Prostate gland (tissue), 2 donors: Measurements from ENCODE around the gene DDN.

Experiments
- CTCF ChIP-seq, 4 experiments: fragments of 200-600 bp in 2 of 4; fragments of 450-650 bp in 2 of 4; sonication (generic) in 2 of 4; IDR thresholded peaks; 1 replicate in 3 of 4; 2 replicates in 1 of 4; pipeline ENCODE4 v1.5.1; 2016 to 2019; ENCODE audit warnings: antibody characterized with exemption in 4 of 4, mild to moderate bottlenecking in 2 of 4, moderate library complexity in 2 of 4
- POLR2A ChIP-seq: fragments of 450-650 bp; IDR thresholded peaks from one replicate; pipeline ENCODE4 v1.6.1; 2016; ENCODE audit warnings: antibody characterized with exemption, mild to moderate bottlenecking
- POLR2AphosphoS5 ChIP-seq: sonication (generic); formaldehyde crosslinking; IDR thresholded peaks from one replicate; pipeline ENCODE4 v1.6.1; 2017; ENCODE audit warnings: antibody characterized with exemption

- TF ChIP-seq POLR2AphosphoS5 = no peak
- TF ChIP-seq CTCF (IDR thresholded peaks at IDR 0.05) = no peak
- no peak for TF ChIP-seq POLR2A
Observed at GRCh38 chr12:48952691-48953090, 46.5 kb downstream of the DDN start.
